CD14-positive monocyte (primary cell): ENCODE data around the gene CAMK4. TPM values are rescaled to one million over a fixed set of nuclear protein-coding genes. Genes with fewer than 3 reads are reported as not detected.

Source experiments
- DNase-seq, 3 donors: peaks; one replicate each; pipeline ENCODE4 v3.0.0-alpha.2; 2011 to 2022
- H2AFZ ChIP-seq: 2 replicates; pipeline ENCODE4 v1.6.0; 2012; ENCODE audit warnings: mild to moderate bottlenecking, low read depth, low read length, inconsistent platforms; ENCODE audit not compliant: insufficient read depth, poor library complexity, severe bottlenecking
- H3K27ac ChIP-seq, 2 donors: 1 replicate in 1 of 2; 2 replicates in 1 of 2; pipeline ENCODE4 v1.5.1; 2012 to 2013; ENCODE audit warnings: low read length in 2 of 2, control low read depth in 1 of 2, inconsistent platforms in 1 of 2, low read depth in 1 of 2, mild to moderate bottlenecking in 1 of 2
- H3K27me3 ChIP-seq, 2 donors: one replicate each; pipeline versions ENCODE4 v1.6.0 to v1.6.1; 2011 to 2013; ENCODE audit warnings: low read length in 2 of 2; ENCODE audit not compliant: control insufficient read depth in 2 of 2, insufficient read depth in 2 of 2
- H3K36me3 ChIP-seq, 2 donors: replicated peaks in 1 of 2; 1 replicate in 1 of 2; 2 replicates in 1 of 2; pipeline versions ENCODE4 v1.5.1 to v1.6.1; 2012 to 2013; ENCODE audit warnings: low read length in 2 of 2, control low read depth in 1 of 2, inconsistent platforms in 1 of 2, mild to moderate bottlenecking in 1 of 2; ENCODE audit not compliant: insufficient read depth in 2 of 2, control insufficient read depth in 1 of 2
- H3K4me1 ChIP-seq, 2 donors: 1 replicate in 1 of 2; 2 replicates in 1 of 2; pipeline versions ENCODE4 v1.5.1 to v1.6.1; 2012 to 2013; ENCODE audit warnings: low read length in 2 of 2, control low read depth in 1 of 2, inconsistent platforms in 1 of 2, mild to moderate bottlenecking in 1 of 2, moderate library complexity in 1 of 2; ENCODE audit not compliant: insufficient read depth in 2 of 2, control insufficient read depth in 1 of 2
- H3K4me2 ChIP-seq: replicated peaks from 2 replicates; pipeline ENCODE3; 2012; ENCODE audit warnings: low read length, moderate library complexity, mild to moderate bottlenecking; ENCODE audit not compliant: poor library complexity, severe bottlenecking; ENCODE audit errors: extremely low read depth
- H3K4me3 ChIP-seq, 3 experiments: fragments of 200-600 bp in 1 of 3; sonication (generic) in 1 of 3; replicated peaks in 1 of 3; 1 replicate in 2 of 3; 2 replicates in 1 of 3; pipeline ENCODE4 v1.5.1; 2011 to 2013; ENCODE audit warnings: low read length in 3 of 3, mild to moderate bottlenecking in 3 of 3, control low read depth in 2 of 3, low read depth in 2 of 3, inconsistent platforms in 1 of 3, moderate library complexity in 1 of 3
- H3K79me2 ChIP-seq: 2 replicates; pipeline ENCODE4 v1.6.0; 2012; ENCODE audit warnings: mild to moderate bottlenecking, control low read depth, inconsistent platforms, low read length, moderate library complexity; ENCODE audit not compliant: insufficient read depth
- H3K9ac ChIP-seq: 2 replicates; pipeline ENCODE4 v1.6.0; 2017; ENCODE audit warnings: low read length, mild to moderate bottlenecking; ENCODE audit not compliant: insufficient read depth, poor library complexity, severe bottlenecking
- H3K9me3 ChIP-seq, 2 donors: replicated peaks in 1 of 2; 1 replicate in 1 of 2; 2 replicates in 1 of 2; pipeline versions ENCODE4 v1.5.1 to v1.6.1; 2012 to 2013; ENCODE audit warnings: low read length in 2 of 2, control low read depth in 1 of 2; ENCODE audit not compliant: control insufficient read depth in 1 of 2, insufficient read depth in 1 of 2
- H4K20me1 ChIP-seq: 2 replicates; pipeline ENCODE4 v1.6.0; 2012; ENCODE audit warnings: mild to moderate bottlenecking, low read length, control low read depth, moderate library complexity; ENCODE audit not compliant: insufficient read depth
- H3K27ac Mint-ChIP-seq, 7 donors: one replicate each; pipeline ENCODE4 v1.8.0; 2020; ENCODE audit warnings: mild to moderate bottlenecking in 7 of 7, mixed read lengths in 7 of 7, moderate library complexity in 6 of 7, inconsistent platforms in 2 of 7
- H3K27me3 Mint-ChIP-seq, 3 donors: one replicate each; pipeline ENCODE4 v1.8.0; 2021 to 2022; ENCODE audit warnings: low read depth in 3 of 3, mild to moderate bottlenecking in 3 of 3, mixed read lengths in 3 of 3, moderate library complexity in 3 of 3, inconsistent platforms in 1 of 3
- H3K36me3 Mint-ChIP-seq, 2 donors: one replicate each; pipeline ENCODE4 v1.8.0; 2020; ENCODE audit warnings: mixed read lengths in 2 of 2, inconsistent platforms in 1 of 2, mild to moderate bottlenecking in 1 of 2
- H3K4me1 Mint-ChIP-seq: one replicate; pipeline ENCODE4 v1.8.0; 2020; ENCODE audit warnings: mild to moderate bottlenecking, mixed read lengths
- H3K4me3 Mint-ChIP-seq, 2 donors: one replicate each; pipeline ENCODE4 v1.8.0; 2020; ENCODE audit warnings: mild to moderate bottlenecking in 2 of 2, mixed read lengths in 2 of 2, moderate library complexity in 1 of 2
- H3K9me3 Mint-ChIP-seq, 7 donors: one replicate each; pipeline ENCODE4 v1.8.0; 2020 to 2022; ENCODE audit warnings: mixed read lengths in 7 of 7, mild to moderate bottlenecking in 6 of 7, moderate library complexity in 6 of 7, inconsistent platforms in 2 of 7
- WGBS: methylation state at CpG from one replicate; pipeline ENCODE4 v1.1.5; 2013; ENCODE audit warnings: missing lambda C conversion rate; ENCODE audit not compliant: insufficient coverage; 5-methylcytosine and 5-hydroxymethylcytosine counted together
- intact Hi-C, 2 donors: fragments of 100-400 bp; cut with micrococcal nuclease; formaldehyde crosslinking; loops; one replicate each; pipeline versions ENCODE4 v1.15.0 to v1.15.1; 2023
- polyA plus RNA-seq, 3 donors: library from polyadenylated mRNA; depleted of rRNA in 1 of 3; unstranded in 2 of 3; stranded (reverse) in 1 of 3; fragments of 300-500 nt in 2 of 3; fragments of >200 nt in 1 of 3; fragmentation: Illumina TruSeq in 2 of 3; gene quantifications; 1 replicate in 2 of 3; 2 replicates in 1 of 3; pipeline ENCODE4 v1.2.3, GENCODE V29; 2012 to 2021
- TF ChIP-seq, protein P1 (sequence below): fragments of 200-600 bp; IDR thresholded peaks from one replicate; pipeline ENCODE4 v1.8.0; 2022; ENCODE audit warnings: antibody characterized with exemption, mild to moderate bottlenecking

The CAMK4 gene
- polyA plus RNA-seq, 3 donors = 0.24 to 0.28 TPM; not detected in 1

DNA sequence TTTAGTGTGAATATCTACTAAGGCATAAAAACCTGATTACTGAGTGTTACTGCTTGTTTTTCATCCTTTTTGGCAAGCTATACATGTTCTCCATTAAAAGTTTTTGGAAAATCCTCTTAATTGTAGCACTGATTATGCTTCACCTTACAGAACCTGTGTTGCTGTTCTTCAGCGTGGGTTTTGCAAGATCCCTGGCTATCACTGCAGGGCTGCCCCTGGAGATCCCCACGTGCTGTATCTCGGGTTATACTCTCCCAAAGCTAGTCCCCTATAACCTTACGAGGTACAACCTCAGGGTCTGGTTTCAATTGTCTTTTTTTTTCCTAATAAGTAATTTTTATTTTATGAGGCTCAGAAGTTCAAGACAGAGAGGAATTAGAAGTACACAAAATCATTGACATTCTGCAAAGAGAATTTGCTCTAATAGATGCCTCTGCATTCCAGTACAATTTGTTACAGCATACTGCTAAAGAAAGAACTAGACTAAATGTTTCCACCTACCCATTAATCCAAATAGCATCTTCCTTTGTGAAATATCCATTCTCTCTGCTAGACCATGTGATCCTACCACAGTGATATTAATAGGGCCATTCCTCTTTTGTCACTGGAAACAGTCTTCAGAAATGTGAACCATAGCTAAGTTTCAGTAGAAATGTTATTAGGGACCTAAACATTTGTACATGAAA lies 25.8 kb upstream of the CAMK4 start:
- peaks cover 0 to 4% (median 0%) of the 10 kb centered on the region in 3 donors for H3K27me3 Mint-ChIP-seq
- H3K4me3 Mint-ChIP-seq = no peak overlapping the region
- Histone ChIP-seq H3K4me3 (no peak overlapping the region), H2AFZ (no peak overlapping the region), H3K27me3 (no peaks in the 10 kb centered on the region), H3K4me2 (no peak overlapping the region), H3K27ac (no peak overlapping the region), H3K36me3 (no peaks in the 10 kb centered on the region), H3K4me1 (no peaks in the 10 kb centered on the region), H3K79me2 (no peaks in the 10 kb centered on the region), H3K9ac (no peak overlapping the region), H4K20me1 (no peaks in the 10 kb centered on the region), H3K9me3 (no peaks in the 10 kb centered on the region)
- DNase-seq = no peak
- intact Hi-C loops = no loop called here
- no peak overlapping the region for H3K27ac Mint-ChIP-seq
- TF ChIP-seq, protein P1, sequence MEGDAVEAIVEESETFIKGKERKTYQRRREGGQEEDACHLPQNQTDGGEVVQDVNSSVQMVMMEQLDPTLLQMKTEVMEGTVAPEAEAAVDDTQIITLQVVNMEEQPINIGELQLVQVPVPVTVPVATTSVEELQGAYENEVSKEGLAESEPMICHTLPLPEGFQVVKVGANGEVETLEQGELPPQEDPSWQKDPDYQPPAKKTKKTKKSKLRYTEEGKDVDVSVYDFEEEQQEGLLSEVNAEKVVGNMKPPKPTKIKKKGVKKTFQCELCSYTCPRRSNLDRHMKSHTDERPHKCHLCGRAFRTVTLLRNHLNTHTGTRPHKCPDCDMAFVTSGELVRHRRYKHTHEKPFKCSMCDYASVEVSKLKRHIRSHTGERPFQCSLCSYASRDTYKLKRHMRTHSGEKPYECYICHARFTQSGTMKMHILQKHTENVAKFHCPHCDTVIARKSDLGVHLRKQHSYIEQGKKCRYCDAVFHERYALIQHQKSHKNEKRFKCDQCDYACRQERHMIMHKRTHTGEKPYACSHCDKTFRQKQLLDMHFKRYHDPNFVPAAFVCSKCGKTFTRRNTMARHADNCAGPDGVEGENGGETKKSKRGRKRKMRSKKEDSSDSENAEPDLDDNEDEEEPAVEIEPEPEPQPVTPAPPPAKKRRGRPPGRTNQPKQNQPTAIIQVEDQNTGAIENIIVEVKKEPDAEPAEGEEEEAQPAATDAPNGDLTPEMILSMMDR = no peak
- H3K36me3 Mint-ChIP-seq = no peaks in the 10 kb centered on the region
- 86% methylated on average over 1 of the region's 4 CpGs for WGBS
- H3K9me3 Mint-ChIP-seq = peaks cover 0 to 1% (median 0%) of the 10 kb centered on the region in 7 donors
- H3K4me1 Mint-ChIP-seq = no peaks in the 10 kb centered on the region

DNA sequence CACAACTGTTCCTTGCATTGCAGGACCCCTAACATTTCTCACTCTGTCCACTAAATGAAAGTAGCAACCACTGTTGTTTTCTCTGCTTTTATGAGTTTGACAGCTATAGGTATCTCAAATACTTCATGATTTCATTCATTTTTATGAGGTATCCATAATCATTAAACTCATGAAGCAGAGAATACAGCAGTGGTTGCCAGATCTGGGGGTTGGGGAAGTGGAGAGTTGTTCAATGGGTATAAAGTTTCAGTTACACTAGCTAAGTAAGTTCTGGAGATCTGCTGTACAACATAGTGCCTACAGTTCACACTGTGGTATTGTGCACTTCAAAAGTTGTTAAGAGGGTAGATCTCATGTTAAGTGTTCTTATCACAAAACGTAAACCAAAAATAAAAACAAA lies 23.4 kb upstream of the CAMK4 start:
- intact Hi-C loops = no loop called here
- no peaks in the 10 kb centered on the region for H3K79me2 ChIP-seq
- no peaks in the 10 kb centered on the region for H3K9me3 Mint-ChIP-seq
- no peaks in the 10 kb centered on the region for H3K4me1 ChIP-seq
- H3K27ac Mint-ChIP-seq = no peak overlapping the region
- H3K27me3 Mint-ChIP-seq = peaks cover 0 to 8% (median 0%) of the 10 kb centered on the region in 3 donors
- H3K36me3 Mint-ChIP-seq = no peaks in the 10 kb centered on the region
- H3K27ac ChIP-seq = no peak overlapping the region
- H3K9ac ChIP-seq = no peak overlapping the region
- no peak overlapping the region for H2AFZ ChIP-seq
- H3K4me3 ChIP-seq = no peak overlapping the region
- H3K4me2 ChIP-seq = no peak overlapping the region
- H3K9me3 ChIP-seq = no peaks in the 10 kb centered on the region
- TF ChIP-seq, protein P1 = no peak
- H3K27me3 ChIP-seq = no peaks in the 10 kb centered on the region
- no CpG with 5 or more reads among the region's 1 CpG for WGBS
- no peaks in the 10 kb centered on the region for H3K4me1 Mint-ChIP-seq
- no peak overlapping the region for H3K4me3 Mint-ChIP-seq
- no peak for DNase-seq
- H4K20me1 ChIP-seq = no peaks in the 10 kb centered on the region
- no peaks in the 10 kb centered on the region for H3K36me3 ChIP-seq
